ENCODE data around the gene RBMS3. TPM values are rescaled to one million over a fixed set of nuclear protein-coding genes. Genes with fewer than 3 reads are reported as not detected.

RBMS3 gene
- total RNA-seq, 1 experiment from 2014 or later: 8.7 TPM

DNA sequence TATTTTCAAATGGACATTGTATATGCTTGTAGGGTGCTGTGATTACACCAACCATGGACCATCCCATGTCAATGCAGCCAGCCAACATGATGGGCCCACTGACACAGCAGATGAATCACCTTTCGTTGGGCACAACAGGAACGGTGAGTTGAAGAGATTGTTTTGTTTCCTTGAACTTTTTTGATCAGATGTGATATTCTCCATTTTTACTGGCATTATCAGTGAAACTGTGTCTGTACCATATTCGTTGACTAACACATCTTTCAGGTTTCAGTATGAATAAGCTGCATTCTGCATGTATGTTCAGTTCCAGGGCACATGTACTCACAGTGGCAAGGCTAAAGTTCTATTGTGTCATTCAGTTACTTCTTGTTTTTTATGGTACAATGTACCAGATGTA lies 655.2 kb downstream of the RBMS3 start:
- no peaks in the 10 kb centered on the region for H3K9me3 Mint-ChIP-seq
- H3K4me3 Mint-ChIP-seq: no peak overlapping the region
- no peak for ATAC-seq
- peaks cover 24% of the 10 kb centered on the region for H3K4me1 Mint-ChIP-seq
- no peaks in the 10 kb centered on the region for H3K36me3 Mint-ChIP-seq
- H3K27me3 Mint-ChIP-seq (ENCODE audit: low read depth): no peaks in the 10 kb centered on the region
- H3K27ac Mint-ChIP-seq: no peak overlapping the region
- POLR2A ChIA-PET: no interaction called here
- CTCF ChIA-PET: no interaction called here
- DNase-seq (ENCODE audit: low spot score): no peak
- TF ChIP-seq ZNF121 (CRISPR knock-in tag; IDR thresholded peaks at IDR 0.05) (no peak), TEAD4 (CRISPR knock-in tag; IDR thresholded peaks at IDR 0.05) (no peak), ZNF396 (CRISPR knock-in tag; IDR thresholded peaks at IDR 0.05; ENCODE audit: borderline replicate concordance) (no peak), GRHL2 (CRISPR knock-in tag; IDR thresholded peaks at IDR 0.05; ENCODE audit: insufficient replicate concordance, severe bottlenecking) (no peak), TP53 (CRISPR knock-in tag; IDR thresholded peaks at IDR 0.05) (no peak), FOXK1 (CRISPR knock-in tag; IDR thresholded peaks at IDR 0.05) (no peak), NR3C1 (CRISPR knock-in tag; conservative IDR thresholded peaks at IDR 0.05; ENCODE audit: low read depth) (no peak), CREM (CRISPR knock-in tag; IDR thresholded peaks at IDR 0.05) (no peak), ZNF416 (CRISPR knock-in tag; IDR thresholded peaks at IDR 0.05) (no peak), JAZF1 (CRISPR knock-in tag; IDR thresholded peaks at IDR 0.05) (no peak)
- TF ChIP-seq, protein P1, sequence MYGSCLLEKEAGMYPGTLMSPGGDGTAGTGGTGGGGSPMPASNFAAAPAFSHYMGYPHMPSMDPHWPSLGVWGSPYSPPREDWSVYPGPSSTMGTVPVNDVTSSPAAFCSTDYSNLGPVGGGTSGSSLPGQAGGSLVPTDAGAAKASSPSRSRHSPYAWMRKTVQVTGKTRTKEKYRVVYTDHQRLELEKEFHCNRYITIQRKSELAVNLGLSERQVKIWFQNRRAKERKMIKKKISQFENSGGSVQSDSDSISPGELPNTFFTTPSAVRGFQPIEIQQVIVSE (CRISPR knock-in tag; IDR thresholded peaks at IDR 0.05; ENCODE audit: borderline replicate concordance): no peak
- TF ChIP-seq, protein P2, sequence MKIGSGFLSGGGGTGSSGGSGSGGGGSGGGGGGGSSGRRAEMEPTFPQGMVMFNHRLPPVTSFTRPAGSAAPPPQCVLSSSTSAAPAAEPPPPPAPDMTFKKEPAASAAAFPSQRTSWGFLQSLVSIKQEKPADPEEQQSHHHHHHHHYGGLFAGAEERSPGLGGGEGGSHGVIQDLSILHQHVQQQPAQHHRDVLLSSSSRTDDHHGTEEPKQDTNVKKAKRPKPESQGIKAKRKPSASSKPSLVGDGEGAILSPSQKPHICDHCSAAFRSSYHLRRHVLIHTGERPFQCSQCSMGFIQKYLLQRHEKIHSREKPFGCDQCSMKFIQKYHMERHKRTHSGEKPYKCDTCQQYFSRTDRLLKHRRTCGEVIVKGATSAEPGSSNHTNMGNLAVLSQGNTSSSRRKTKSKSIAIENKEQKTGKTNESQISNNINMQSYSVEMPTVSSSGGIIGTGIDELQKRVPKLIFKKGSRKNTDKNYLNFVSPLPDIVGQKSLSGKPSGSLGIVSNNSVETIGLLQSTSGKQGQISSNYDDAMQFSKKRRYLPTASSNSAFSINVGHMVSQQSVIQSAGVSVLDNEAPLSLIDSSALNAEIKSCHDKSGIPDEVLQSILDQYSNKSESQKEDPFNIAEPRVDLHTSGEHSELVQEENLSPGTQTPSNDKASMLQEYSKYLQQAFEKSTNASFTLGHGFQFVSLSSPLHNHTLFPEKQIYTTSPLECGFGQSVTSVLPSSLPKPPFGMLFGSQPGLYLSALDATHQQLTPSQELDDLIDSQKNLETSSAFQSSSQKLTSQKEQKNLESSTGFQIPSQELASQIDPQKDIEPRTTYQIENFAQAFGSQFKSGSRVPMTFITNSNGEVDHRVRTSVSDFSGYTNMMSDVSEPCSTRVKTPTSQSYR (CRISPR knock-in tag; IDR thresholded peaks at IDR 0.05): no peak
- TF ChIP-seq, protein P3, sequence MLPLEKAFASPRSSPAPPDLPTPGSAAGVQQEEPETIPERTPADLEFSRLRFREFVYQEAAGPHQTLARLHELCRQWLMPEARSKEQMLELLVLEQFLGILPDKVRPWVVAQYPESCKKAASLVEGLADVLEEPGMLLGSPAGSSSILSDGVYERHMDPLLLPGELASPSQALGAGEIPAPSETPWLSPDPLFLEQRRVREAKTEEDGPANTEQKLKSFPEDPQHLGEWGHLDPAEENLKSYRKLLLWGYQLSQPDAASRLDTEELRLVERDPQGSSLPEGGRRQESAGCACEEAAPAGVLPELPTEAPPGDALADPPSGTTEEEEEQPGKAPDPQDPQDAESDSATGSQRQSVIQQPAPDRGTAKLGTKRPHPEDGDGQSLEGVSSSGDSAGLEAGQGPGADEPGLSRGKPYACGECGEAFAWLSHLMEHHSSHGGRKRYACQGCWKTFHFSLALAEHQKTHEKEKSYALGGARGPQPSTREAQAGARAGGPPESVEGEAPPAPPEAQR (CRISPR knock-in tag; IDR thresholded peaks at IDR 0.05): no peak
- TF ChIP-seq, protein P4, sequence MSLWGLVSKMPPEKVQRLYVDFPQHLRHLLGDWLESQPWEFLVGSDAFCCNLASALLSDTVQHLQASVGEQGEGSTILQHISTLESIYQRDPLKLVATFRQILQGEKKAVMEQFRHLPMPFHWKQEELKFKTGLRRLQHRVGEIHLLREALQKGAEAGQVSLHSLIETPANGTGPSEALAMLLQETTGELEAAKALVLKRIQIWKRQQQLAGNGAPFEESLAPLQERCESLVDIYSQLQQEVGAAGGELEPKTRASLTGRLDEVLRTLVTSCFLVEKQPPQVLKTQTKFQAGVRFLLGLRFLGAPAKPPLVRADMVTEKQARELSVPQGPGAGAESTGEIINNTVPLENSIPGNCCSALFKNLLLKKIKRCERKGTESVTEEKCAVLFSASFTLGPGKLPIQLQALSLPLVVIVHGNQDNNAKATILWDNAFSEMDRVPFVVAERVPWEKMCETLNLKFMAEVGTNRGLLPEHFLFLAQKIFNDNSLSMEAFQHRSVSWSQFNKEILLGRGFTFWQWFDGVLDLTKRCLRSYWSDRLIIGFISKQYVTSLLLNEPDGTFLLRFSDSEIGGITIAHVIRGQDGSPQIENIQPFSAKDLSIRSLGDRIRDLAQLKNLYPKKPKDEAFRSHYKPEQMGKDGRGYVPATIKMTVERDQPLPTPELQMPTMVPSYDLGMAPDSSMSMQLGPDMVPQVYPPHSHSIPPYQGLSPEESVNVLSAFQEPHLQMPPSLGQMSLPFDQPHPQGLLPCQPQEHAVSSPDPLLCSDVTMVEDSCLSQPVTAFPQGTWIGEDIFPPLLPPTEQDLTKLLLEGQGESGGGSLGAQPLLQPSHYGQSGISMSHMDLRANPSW (CRISPR knock-in tag; conservative IDR thresholded peaks at IDR 0.05; ENCODE audit: low read depth): no peak
- TF ChIP-seq, protein P5, sequence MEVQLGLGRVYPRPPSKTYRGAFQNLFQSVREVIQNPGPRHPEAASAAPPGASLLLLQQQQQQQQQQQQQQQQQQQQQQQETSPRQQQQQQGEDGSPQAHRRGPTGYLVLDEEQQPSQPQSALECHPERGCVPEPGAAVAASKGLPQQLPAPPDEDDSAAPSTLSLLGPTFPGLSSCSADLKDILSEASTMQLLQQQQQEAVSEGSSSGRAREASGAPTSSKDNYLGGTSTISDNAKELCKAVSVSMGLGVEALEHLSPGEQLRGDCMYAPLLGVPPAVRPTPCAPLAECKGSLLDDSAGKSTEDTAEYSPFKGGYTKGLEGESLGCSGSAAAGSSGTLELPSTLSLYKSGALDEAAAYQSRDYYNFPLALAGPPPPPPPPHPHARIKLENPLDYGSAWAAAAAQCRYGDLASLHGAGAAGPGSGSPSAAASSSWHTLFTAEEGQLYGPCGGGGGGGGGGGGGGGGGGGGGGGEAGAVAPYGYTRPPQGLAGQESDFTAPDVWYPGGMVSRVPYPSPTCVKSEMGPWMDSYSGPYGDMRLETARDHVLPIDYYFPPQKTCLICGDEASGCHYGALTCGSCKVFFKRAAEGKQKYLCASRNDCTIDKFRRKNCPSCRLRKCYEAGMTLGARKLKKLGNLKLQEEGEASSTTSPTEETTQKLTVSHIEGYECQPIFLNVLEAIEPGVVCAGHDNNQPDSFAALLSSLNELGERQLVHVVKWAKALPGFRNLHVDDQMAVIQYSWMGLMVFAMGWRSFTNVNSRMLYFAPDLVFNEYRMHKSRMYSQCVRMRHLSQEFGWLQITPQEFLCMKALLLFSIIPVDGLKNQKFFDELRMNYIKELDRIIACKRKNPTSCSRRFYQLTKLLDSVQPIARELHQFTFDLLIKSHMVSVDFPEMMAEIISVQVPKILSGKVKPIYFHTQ (CRISPR knock-in tag; IDR thresholded peaks at IDR 0.05): no peak
- TF ChIP-seq, protein P6, sequence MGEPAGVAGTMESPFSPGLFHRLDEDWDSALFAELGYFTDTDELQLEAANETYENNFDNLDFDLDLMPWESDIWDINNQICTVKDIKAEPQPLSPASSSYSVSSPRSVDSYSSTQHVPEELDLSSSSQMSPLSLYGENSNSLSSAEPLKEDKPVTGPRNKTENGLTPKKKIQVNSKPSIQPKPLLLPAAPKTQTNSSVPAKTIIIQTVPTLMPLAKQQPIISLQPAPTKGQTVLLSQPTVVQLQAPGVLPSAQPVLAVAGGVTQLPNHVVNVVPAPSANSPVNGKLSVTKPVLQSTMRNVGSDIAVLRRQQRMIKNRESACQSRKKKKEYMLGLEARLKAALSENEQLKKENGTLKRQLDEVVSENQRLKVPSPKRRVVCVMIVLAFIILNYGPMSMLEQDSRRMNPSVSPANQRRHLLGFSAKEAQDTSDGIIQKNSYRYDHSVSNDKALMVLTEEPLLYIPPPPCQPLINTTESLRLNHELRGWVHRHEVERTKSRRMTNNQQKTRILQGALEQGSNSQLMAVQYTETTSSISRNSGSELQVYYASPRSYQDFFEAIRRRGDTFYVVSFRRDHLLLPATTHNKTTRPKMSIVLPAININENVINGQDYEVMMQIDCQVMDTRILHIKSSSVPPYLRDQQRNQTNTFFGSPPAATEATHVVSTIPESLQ (CRISPR knock-in tag; IDR thresholded peaks at IDR 0.05): no peak
- TF ChIP-seq, protein P7, sequence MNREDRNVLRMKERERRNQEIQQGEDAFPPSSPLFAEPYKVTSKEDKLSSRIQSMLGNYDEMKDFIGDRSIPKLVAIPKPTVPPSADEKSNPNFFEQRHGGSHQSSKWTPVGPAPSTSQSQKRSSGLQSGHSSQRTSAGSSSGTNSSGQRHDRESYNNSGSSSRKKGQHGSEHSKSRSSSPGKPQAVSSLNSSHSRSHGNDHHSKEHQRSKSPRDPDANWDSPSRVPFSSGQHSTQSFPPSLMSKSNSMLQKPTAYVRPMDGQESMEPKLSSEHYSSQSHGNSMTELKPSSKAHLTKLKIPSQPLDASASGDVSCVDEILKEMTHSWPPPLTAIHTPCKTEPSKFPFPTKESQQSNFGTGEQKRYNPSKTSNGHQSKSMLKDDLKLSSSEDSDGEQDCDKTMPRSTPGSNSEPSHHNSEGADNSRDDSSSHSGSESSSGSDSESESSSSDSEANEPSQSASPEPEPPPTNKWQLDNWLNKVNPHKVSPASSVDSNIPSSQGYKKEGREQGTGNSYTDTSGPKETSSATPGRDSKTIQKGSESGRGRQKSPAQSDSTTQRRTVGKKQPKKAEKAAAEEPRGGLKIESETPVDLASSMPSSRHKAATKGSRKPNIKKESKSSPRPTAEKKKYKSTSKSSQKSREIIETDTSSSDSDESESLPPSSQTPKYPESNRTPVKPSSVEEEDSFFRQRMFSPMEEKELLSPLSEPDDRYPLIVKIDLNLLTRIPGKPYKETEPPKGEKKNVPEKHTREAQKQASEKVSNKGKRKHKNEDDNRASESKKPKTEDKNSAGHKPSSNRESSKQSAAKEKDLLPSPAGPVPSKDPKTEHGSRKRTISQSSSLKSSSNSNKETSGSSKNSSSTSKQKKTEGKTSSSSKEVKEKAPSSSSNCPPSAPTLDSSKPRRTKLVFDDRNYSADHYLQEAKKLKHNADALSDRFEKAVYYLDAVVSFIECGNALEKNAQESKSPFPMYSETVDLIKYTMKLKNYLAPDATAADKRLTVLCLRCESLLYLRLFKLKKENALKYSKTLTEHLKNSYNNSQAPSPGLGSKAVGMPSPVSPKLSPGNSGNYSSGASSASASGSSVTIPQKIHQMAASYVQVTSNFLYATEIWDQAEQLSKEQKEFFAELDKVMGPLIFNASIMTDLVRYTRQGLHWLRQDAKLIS (CRISPR knock-in tag; IDR thresholded peaks at IDR 0.05; ENCODE audit: borderline replicate concordance): no peak
- TF ChIP-seq, protein P8, sequence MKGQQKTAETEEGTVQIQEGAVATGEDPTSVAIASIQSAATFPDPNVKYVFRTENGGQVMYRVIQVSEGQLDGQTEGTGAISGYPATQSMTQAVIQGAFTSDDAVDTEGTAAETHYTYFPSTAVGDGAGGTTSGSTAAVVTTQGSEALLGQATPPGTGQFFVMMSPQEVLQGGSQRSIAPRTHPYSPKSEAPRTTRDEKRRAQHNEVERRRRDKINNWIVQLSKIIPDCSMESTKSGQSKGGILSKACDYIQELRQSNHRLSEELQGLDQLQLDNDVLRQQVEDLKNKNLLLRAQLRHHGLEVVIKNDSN (CRISPR knock-in tag; IDR thresholded peaks at IDR 0.05): no peak
- TF ChIP-seq, protein P9, sequence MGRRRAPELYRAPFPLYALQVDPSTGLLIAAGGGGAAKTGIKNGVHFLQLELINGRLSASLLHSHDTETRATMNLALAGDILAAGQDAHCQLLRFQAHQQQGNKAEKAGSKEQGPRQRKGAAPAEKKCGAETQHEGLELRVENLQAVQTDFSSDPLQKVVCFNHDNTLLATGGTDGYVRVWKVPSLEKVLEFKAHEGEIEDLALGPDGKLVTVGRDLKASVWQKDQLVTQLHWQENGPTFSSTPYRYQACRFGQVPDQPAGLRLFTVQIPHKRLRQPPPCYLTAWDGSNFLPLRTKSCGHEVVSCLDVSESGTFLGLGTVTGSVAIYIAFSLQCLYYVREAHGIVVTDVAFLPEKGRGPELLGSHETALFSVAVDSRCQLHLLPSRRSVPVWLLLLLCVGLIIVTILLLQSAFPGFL (CRISPR knock-in tag; IDR thresholded peaks at IDR 0.05; ENCODE audit: borderline replicate concordance): no peak

Data from WTC11 (cell line).